Gastroesophageal sphincter (tissue), 3 donors: ENCODE data around the gene NKAIN4.

Experiments
- EP300 ChIP-seq: sonication (generic); formaldehyde crosslinking; IDR thresholded peaks from one replicate; pipeline ENCODE4 v1.6.1; 2017; ENCODE audit warnings: antibody characterized with exemption, mild to moderate bottlenecking
- POLR2A ChIP-seq, 2 donors: fragments of 450-650 bp; IDR thresholded peaks; one replicate each; pipeline ENCODE4 v1.6.1; 2017; ENCODE audit warnings: antibody characterized with exemption in 2 of 2, mild to moderate bottlenecking in 2 of 2, moderate library complexity in 1 of 2
- TF ChIP-seq, protein P1 (sequence below), 4 experiments: fragments of 200-600 bp in 2 of 4; fragments of 450-650 bp in 2 of 4; sonication (generic) in 1 of 4; IDR thresholded peaks; one replicate each; pipeline ENCODE4 v1.5.1; 2017 to 2019; ENCODE audit warnings: antibody characterized with exemption in 4 of 4, mild to moderate bottlenecking in 2 of 4, moderate library complexity in 2 of 4

DNA sequence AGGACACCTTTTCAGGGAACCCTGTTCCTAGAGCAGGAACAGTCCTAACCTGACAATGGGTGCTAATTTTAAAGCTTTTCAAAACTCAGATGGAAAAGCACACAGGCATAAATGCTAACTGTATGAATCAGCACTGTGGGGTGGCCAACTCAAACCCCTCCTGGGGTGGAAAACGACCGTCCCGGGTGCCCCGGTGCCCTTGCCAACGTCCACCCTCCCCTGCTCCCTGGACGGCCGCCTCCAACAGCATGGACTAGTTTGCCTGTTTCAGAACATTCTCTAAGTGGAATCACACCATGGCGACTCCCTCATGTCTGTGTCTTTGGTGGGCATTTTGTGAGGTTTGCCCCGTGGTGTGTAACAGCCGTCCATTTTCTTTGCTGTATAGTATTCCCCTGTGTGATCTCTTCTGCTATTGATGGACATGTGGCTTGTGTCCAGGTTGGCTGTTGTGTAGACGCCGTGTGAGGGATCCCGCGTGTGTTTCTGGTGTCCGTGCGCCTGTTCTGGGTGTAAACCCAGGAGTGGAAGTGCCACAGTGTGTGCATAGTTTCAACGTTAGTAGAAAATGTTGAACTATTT lies 44.6 kb upstream of the NKAIN4 start:
- TF ChIP-seq, protein P1, sequence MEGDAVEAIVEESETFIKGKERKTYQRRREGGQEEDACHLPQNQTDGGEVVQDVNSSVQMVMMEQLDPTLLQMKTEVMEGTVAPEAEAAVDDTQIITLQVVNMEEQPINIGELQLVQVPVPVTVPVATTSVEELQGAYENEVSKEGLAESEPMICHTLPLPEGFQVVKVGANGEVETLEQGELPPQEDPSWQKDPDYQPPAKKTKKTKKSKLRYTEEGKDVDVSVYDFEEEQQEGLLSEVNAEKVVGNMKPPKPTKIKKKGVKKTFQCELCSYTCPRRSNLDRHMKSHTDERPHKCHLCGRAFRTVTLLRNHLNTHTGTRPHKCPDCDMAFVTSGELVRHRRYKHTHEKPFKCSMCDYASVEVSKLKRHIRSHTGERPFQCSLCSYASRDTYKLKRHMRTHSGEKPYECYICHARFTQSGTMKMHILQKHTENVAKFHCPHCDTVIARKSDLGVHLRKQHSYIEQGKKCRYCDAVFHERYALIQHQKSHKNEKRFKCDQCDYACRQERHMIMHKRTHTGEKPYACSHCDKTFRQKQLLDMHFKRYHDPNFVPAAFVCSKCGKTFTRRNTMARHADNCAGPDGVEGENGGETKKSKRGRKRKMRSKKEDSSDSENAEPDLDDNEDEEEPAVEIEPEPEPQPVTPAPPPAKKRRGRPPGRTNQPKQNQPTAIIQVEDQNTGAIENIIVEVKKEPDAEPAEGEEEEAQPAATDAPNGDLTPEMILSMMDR (IDR thresholded peaks at IDR 0.05) = no peak
- TF ChIP-seq POLR2A (IDR thresholded peaks at IDR 0.05) = no peak
- TF ChIP-seq EP300 = no peak
